Neuronal stem cell (in vitro differentiated cells): Measurements from ENCODE around the gene FIS1. TPM values are rescaled to one million over a fixed set of nuclear protein-coding genes. Genes with fewer than 3 reads are reported as not detected.

Experiments used
- DNase-seq: peaks from one replicate; pipeline ENCODE4 v3.0.0-alpha.2; 2013; ENCODE audit warnings: low spot score
- H2AFZ ChIP-seq: one replicate; pipeline ENCODE4 v1.6.1; 2013; ENCODE audit warnings: mild to moderate bottlenecking, low read length, inconsistent platforms
- H2AK5ac ChIP-seq: 2 replicates; pipeline ENCODE4 v1.6.1; 2013; ENCODE audit warnings: low read depth, mild to moderate bottlenecking, inconsistent platforms, low read length, moderate library complexity, mixed read lengths
- H2BK120ac ChIP-seq: 2 replicates; pipeline ENCODE4 v1.6.1; 2013; ENCODE audit warnings: low read depth, mild to moderate bottlenecking, inconsistent platforms, low read length, moderate library complexity, mixed read lengths
- H2BK12ac ChIP-seq: one replicate; pipeline ENCODE4 v1.6.1; 2013; ENCODE audit warnings: low read length, inconsistent platforms
- H2BK15ac ChIP-seq: 2 replicates; pipeline ENCODE4 v1.6.1; 2013; ENCODE audit warnings: mild to moderate bottlenecking, low read length, inconsistent platforms, mixed read lengths
- H2BK5ac ChIP-seq: one replicate; pipeline ENCODE4 v1.6.1; 2013; ENCODE audit warnings: inconsistent platforms, mild to moderate bottlenecking, low read length, moderate library complexity
- H3K14ac ChIP-seq: one replicate; pipeline ENCODE4 v1.6.1; 2013; ENCODE audit warnings: low read length, inconsistent platforms
- H3K18ac ChIP-seq: 2 replicates; pipeline ENCODE4 v1.6.1; 2013; ENCODE audit warnings: low read length, inconsistent platforms
- H3K23ac ChIP-seq: 2 replicates; pipeline ENCODE4 v1.6.1; 2013; ENCODE audit warnings: low read depth, mild to moderate bottlenecking, mixed read lengths, low read length, inconsistent platforms; ENCODE audit not compliant: poor library complexity
- H3K27ac ChIP-seq: replicated peaks from 3 replicates; pipeline ENCODE4 v1.5.1; 2013; ENCODE audit warnings: low read length, inconsistent platforms
- H3K27me3 ChIP-seq, 3 experiments: 2 replicates each; pipeline ENCODE4 v1.6.1; 2013; ENCODE audit warnings: low read length in 3 of 3, mild to moderate bottlenecking in 2 of 3, inconsistent platforms in 1 of 3, low read depth in 1 of 3, mixed read lengths in 1 of 3, moderate library complexity in 1 of 3; ENCODE audit not compliant: control insufficient read depth in 3 of 3, insufficient read depth in 3 of 3
- H3K36me3 ChIP-seq, 2 donors: replicated peaks in 1 of 2; 2 replicates each; pipeline ENCODE4 v1.6.1; 2013; ENCODE audit warnings: low read length in 2 of 2; ENCODE audit not compliant: control insufficient read depth in 2 of 2, insufficient read depth in 2 of 2
- H3K4ac ChIP-seq: 2 replicates; pipeline ENCODE4 v1.6.1; 2013; ENCODE audit warnings: inconsistent platforms, mild to moderate bottlenecking, low read length, moderate library complexity
- H3K4me1 ChIP-seq, 2 donors: 1 replicate in 1 of 2; 2 replicates in 1 of 2; pipeline ENCODE4 v1.6.1; 2013; ENCODE audit warnings: low read length in 2 of 2, low read depth in 1 of 2; ENCODE audit not compliant: control insufficient read depth in 2 of 2, insufficient read depth in 1 of 2
- H3K4me2 ChIP-seq: one replicate; pipeline ENCODE4 v1.6.1; 2013; ENCODE audit warnings: mild to moderate bottlenecking, low read length, inconsistent platforms; ENCODE audit not compliant: insufficient read depth, poor library complexity, severe bottlenecking
- H3K4me3 ChIP-seq, 2 donors: 2 replicates each; pipeline ENCODE4 v1.5.1; 2013; ENCODE audit warnings: low read length in 2 of 2, mild to moderate bottlenecking in 2 of 2, inconsistent platforms in 1 of 2, moderate library complexity in 1 of 2
- H3K79me1 ChIP-seq: one replicate; pipeline ENCODE4 v1.6.1; 2013; ENCODE audit warnings: low read depth, mild to moderate bottlenecking, inconsistent platforms, low read length, moderate library complexity
- H3K9ac ChIP-seq: one replicate; pipeline ENCODE4 v1.6.1; 2013; ENCODE audit warnings: mild to moderate bottlenecking, low read depth, low read length, inconsistent platforms; ENCODE audit not compliant: poor library complexity
- H3K9me3 ChIP-seq, 2 donors: replicated peaks in 1 of 2; 2 replicates each; pipeline versions ENCODE3 to v1.6.1; 2013; ENCODE audit warnings: low read length in 2 of 2, mild to moderate bottlenecking in 2 of 2, inconsistent platforms in 1 of 2, low read depth in 1 of 2, mixed read lengths in 1 of 2, moderate library complexity in 1 of 2; ENCODE audit not compliant: control insufficient read depth in 2 of 2, insufficient read depth in 1 of 2
- H4K8ac ChIP-seq: one replicate; pipeline ENCODE4 v1.6.1; 2013; ENCODE audit warnings: low read depth, mild to moderate bottlenecking, inconsistent platforms, low read length, moderate library complexity
- H4K91ac ChIP-seq: one replicate; pipeline ENCODE4 v1.6.1; 2013; ENCODE audit warnings: low read length, low read depth, mild to moderate bottlenecking, inconsistent platforms; ENCODE audit not compliant: poor library complexity
- WGBS, 2 donors: extraction: QIAGEN DNeasy Blood & Tissue Kit; methylation state at CpG; one replicate each; pipeline ENCODE4 v1.1.7; 2013; ENCODE audit warnings: missing lambda C conversion rate in 2 of 2, mixed read lengths in 1 of 2; ENCODE audit not compliant: insufficient read length in 2 of 2, insufficient replicate concordance in 1 of 2; ENCODE audit errors: extremely low coverage in 2 of 2; 5-methylcytosine and 5-hydroxymethylcytosine counted together
- small RNA-seq: library from polyadenylated mRNA; stranded (forward); fragments of <200 nt; extraction: miRNeasy Mini kit (QIAGEN cat#:217004); gene quantifications from one replicate; pipeline ENCODE3, GENCODE V24; 2013; ENCODE audit not compliant: insufficient read depth

FIS1 gene

DNA sequence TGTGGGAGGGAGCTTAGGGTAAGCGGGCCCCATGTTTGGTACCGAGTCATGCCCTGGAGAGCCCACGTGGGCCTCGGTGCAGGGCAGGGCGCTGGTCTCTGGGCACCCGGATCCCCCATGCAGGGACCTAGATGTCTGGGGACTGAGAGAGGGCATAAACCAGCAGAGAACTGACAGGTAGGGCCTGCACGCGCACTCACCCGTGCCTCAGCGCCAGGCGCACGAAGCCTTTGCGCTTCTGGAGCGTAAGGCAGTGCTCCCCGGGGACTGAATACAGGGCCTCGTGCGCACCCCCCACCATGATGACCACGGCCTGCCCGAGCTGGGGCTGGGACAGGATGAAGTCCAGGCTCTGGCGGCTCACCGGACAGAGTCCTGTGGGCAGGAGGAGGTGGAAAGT is 46.9 kb downstream of the FIS1 start:
- no peak for DNase-seq
- no peak overlapping the region for H3K18ac ChIP-seq
- H2BK12ac ChIP-seq: peak overlapping the region; percentile 4
- H2BK15ac ChIP-seq: no peak overlapping the region
- H2BK120ac ChIP-seq: no peak overlapping the region
- H3K27me3 ChIP-seq: peaks cover 9 to 30% (median 28%) of the 10 kb centered on the region in 3 experiments
- no peak overlapping the region for H3K14ac ChIP-seq
- no peak overlapping the region for H3K4ac ChIP-seq
- H2AK5ac ChIP-seq: peak overlapping the region; percentile 19
- H3K4me3 ChIP-seq: no peak overlapping the region
- H2BK5ac ChIP-seq: no peak overlapping the region
- H3K36me3 ChIP-seq: no peaks in the 10 kb centered on the region
- no peak overlapping the region for H3K23ac ChIP-seq
- no peaks in the 10 kb centered on the region for H3K9me3 ChIP-seq
- H3K79me1 ChIP-seq: no peaks in the 10 kb centered on the region
- no peak overlapping the region for H4K91ac ChIP-seq
- H3K4me2 ChIP-seq: no peak overlapping the region
- no peak overlapping the region for H3K9ac ChIP-seq
- H2AFZ ChIP-seq: no peak overlapping the region
- H3K27ac ChIP-seq: no peak overlapping the region
- no peak overlapping the region for H4K8ac ChIP-seq
- WGBS, 2 donors: no CpG with 5 or more reads among the region's 21 CpGs
- peaks cover 3 to 15% of the 10 kb centered on the region in 2 donors for H3K4me1 ChIP-seq

DNA sequence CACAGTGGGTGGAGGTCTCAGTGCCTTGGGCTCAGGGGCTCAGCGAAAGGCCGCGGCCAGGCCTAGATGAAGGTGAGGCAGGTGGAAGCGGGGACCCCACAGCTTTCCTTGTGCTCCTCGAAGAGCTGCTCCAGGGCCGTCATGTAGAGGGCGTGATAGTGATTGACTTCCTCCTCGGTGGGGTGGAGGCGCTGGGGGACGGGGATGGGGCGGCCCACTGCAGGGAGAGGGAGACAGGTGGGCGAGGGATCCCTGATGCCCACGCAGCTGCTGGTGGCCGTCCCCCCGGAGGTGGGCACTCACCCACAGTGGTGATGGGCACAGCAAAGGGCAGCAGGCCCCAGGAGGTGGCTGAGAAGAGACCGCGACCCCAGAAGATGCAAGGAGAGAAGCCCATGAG is 49.0 kb downstream of the FIS1 start:
- no peaks in the 10 kb centered on the region for H3K9me3 ChIP-seq
- no peak for DNase-seq
- H2BK5ac ChIP-seq: no peak overlapping the region
- H3K9ac ChIP-seq: no peak overlapping the region
- peak overlapping the region; percentile 14 for H2AK5ac ChIP-seq
- no peak overlapping the region for H3K27ac ChIP-seq
- H3K4me2 ChIP-seq: no peak overlapping the region
- WGBS, 2 donors: no CpG with 5 or more reads among the region's 17 CpGs
- H2BK15ac ChIP-seq: no peak overlapping the region
- no peak overlapping the region for H2BK120ac ChIP-seq
- H3K27me3 ChIP-seq: peaks cover 0 to 15% (median 10%) of the 10 kb centered on the region in 3 experiments
- H3K4ac ChIP-seq: no peak overlapping the region
- H3K23ac ChIP-seq: no peak overlapping the region
- H2BK12ac ChIP-seq: no peak overlapping the region
- H3K14ac ChIP-seq: no peak overlapping the region
- H4K91ac ChIP-seq: no peak overlapping the region
- no peak overlapping the region for H3K4me3 ChIP-seq
- no peak overlapping the region for H2AFZ ChIP-seq
- no peak overlapping the region for H4K8ac ChIP-seq
- no peaks in the 10 kb centered on the region for H3K79me1 ChIP-seq
- H3K4me1 ChIP-seq: peaks cover 0 to 7% of the 10 kb centered on the region in 2 donors
- peak overlapping the region; percentile 57 for H3K18ac ChIP-seq
- H3K36me3 ChIP-seq: no peaks in the 10 kb centered on the region

Small RNAs within 50 kb of the gene (small RNA-seq; reads per million reads assigned to genes)
- gene RNU6-1104P: not detected
